Right renal pelvis (tissue), 4 donors: ENCODE measurements around the gene MAP2K5. TPM values are rescaled to one million over a fixed set of nuclear protein-coding genes. Genes with fewer than 3 reads are reported as not detected.

Experiments used
- DNase-seq, 4 donors: peaks; one replicate each; pipeline ENCODE4 v3.0.0-alpha.2; 2013; ENCODE audit warnings: low read depth in 4 of 4, low spot score in 3 of 4, missing footprints in 1 of 4
- polyA plus RNA-seq, 4 donors: library from polyadenylated mRNA; unstranded; fragments of 120-200 nt; gene quantifications; one replicate each; pipeline ENCODE4 v1.2.1, GENCODE V29; 2013; ENCODE audit not compliant: insufficient read length in 4 of 4

The MAP2K5 gene
- polyA plus RNA-seq, 4 donors = 19.0 to 23.9 (median 22.1) TPM

DNA sequence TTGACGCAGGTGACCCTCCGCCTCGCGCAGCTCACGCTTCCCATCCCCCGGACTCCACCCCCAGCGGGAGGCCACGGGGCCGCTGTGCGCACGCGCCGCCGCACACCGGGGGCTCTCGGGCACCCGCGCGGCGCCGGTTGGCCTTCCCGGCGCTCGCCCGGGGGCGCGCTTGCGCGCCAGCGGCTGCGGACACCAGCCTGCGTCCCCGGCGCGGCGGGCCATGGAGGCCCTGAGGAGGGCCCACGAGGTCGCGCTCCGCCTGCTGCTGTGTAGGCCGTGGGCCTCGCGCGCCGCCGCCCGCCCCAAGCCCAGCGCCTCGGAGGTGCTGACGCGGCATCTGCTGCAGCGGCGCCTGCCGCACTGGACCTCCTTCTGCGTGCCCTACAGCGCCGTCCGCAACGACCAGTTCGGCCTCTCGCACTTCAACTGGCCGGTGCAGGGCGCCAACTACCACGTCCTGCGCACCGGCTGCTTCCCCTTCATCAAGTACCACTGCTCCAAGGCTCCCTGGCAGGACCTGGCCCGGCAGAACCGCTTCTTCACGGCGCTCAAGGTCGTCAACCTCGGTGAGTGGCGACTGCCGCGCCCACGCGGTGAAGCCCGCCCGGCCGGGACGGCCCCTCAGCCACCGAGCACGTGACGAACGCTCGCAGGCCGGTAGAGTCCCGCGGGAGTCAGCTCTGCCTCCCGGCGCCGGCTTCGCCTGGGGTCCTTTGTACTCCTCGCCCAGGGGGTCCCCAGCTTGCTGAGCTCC, 21.3 kb upstream of the MAP2K5 start, which contains the start of gene C15orf61:
Gene C15orf61 (plus strand): TSS at position 103 of the 754 bp plus-strand sequence. CDS start 118 bp downstream, at position 221.
- peak; percentile 71 to 84 (median 78) for DNase-seq

DNA sequence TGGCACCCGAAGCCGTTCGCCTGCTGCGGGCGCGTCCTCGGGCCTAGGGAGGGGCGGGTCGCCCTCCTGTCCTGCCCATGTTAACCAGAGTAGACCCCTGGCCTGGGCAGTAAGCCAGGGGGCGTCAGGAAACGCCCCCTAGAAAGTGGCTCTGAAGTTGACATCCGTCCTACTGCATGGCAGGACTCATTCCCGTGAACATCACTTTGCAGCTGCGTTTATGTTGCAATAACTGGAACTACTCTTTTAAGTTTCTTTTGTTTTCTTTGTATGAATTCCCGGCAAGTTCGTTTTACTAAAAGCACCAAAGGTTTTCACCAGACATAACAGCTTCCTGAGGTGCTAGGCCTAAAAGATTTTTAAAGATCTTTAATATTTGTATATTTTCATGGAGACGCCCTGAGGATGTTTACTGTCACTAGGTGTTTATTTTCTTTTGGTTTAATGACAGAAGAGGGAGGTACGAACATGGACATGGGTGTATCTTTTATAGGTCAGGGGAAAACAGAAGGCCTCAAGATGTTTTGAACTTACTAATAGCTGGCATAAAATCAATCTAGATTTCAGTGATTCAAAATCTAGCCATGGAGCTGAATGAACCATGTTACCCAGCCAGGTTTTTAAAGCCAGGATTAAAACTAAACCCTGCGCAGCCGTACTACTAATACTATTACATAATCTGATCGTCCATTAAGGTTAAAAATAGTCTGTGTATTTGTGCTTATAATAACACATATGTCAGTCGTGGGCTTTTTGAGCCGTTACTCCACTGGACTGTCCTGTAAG, 20.5 kb upstream of the MAP2K5 start:
- no peak for DNase-seq

DNA sequence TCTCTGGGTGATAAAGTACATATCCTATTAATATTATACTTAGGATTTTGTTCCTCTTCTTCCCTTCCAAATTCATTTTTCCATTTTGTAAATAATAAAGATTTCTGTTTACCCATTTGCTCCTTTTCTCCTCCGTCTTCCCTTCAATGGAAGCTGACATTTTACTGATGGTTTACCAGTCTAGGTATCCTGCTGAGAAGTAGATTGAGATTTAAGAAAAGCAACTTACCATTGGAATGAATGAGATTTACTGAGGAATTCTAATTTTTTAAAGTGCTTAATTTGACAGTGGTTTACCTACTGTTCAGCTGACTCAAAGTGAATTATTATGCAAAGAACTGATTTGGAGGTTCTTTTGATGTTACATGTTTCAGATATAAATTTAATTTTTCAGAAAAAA, 19.2 kb upstream of the MAP2K5 start:
- DNase-seq = no peak

- no peak for DNase-seq
Measured at GRCh38 chr15:67524235-67524634, 18.3 kb upstream of the MAP2K5 start.

DNA sequence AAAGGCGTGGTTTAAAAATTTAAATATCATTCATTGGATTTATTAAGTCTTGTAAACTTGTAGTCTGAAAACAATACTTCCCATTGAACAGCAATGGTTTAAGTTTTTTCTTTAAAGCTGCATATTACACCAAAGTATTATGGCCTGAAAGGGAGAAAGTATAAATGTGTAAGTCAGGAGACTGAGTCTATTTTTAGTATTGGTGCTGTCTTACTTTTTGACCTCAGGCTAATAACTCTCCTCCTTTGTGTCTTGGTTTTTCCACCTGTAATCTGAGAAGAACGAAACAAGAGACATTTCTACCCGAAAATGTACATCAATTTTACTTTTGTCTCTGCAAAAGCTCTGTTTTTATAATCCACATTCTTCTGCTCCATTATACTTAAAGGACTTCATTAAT, 14.0 kb upstream of the MAP2K5 start:
- DNase-seq = no peak

- no peak for DNase-seq
Measured at GRCh38 chr15:67531379-67531914, 11.1 kb upstream of the MAP2K5 start.

GRCh38 chr15:67533873-67534272, 8.6 kb upstream of the MAP2K5 start:
- DNase-seq = no peak

DNA sequence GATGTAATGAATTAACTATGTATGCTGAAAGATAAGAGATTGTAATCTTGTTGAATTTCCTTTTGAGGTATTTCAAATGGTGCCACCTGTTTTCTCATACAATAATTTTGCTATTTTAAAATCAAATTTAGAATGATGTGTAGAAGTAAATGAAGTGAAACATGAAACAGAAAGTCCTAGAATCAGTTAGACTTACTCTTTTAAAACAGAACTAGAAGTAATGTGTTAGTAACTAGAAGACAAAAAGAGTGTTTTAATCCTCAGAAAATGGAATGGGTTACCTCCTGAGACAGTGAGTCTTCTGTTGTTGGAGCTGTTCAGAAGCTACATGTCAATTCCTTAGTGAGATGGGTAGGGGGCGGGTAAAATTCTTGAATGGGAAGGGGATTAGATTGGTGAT, 8.1 kb upstream of the MAP2K5 start:
- DNase-seq = no peak

GRCh38 chr15:67537771-67538170, 4.7 kb upstream of the MAP2K5 start:
- no peak for DNase-seq

GRCh38 chr15:67543348-67543718, 830 bp downstream of the MAP2K5 start:
- peak in 1 of 4 donors; percentile 12 for DNase-seq

DNA sequence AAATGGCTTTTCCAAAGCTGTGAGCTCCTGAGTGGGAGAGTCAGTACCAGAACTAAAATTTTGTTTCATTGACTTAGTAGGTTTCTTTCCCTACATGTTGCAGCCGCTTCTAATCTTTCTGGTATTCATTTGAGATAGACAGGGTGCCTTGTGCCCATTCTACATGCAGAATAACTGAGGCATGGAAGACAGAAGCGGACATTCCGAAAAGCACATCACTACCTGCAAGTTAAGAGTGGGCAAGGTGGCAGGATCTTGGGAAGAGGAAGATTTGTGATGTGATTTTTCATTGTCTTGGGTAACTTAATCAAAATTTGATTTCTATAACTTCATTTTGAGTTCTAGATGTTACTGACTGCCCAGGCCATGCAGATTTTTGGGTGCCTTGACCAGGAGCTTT, 2.0 kb downstream of the MAP2K5 start:
- no peak for DNase-seq

- DNase-seq = no peak
Measured at GRCh38 chr15:67545864-67546263, 3.4 kb downstream of the MAP2K5 start.

DNA sequence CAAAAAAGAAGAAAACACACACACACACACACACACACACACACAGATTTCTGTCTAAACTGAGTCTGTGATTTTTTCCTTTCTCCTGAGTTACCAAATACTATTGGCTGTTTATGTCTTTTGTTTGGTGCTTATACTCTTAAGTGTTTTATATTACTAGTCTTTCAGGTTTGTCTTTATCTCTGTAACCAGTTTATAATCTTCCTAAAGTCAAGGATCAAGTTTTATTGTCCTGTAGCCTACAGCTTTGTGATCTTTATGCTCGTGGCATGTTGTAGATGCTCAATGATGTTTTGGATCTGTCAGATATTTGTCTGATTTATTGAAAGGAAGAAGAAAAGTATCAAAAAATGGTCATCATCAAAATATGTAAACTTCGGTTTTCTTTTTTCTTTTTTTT, 4.6 kb downstream of the MAP2K5 start:
- no peak for DNase-seq

- no peak for DNase-seq
Measured at GRCh38 chr15:67547836-67548235, 5.3 kb downstream of the MAP2K5 start.

DNA sequence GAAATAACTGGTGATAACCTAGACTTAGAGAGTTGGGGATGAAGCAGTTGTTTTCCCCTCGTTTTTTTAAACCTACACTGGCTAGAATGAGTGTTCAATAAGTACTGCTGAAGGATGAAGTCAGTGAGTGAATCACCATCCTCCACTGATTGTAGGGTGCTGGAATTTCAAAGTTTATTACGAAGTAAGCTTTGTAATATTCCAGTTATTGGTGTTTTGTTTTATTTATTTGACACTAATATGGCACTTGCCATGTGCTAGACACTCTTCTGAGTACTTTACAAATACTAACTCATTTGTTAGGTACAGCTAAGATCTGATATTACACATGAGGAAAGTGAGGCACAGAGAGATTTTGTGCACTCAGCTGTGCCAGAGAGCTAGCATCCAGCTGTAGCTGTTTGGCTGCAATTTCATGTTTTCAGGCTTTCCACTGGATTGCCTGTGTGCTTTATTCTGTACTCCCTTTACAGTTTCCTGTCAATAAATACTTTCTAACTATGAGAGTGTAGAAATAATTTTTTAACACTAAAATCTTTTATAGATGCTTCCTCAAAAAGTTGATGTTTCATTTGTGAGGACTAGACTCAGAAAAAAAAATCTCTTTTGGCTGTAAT, 5.8 kb downstream of the MAP2K5 start:
- DNase-seq = no peak

DNA sequence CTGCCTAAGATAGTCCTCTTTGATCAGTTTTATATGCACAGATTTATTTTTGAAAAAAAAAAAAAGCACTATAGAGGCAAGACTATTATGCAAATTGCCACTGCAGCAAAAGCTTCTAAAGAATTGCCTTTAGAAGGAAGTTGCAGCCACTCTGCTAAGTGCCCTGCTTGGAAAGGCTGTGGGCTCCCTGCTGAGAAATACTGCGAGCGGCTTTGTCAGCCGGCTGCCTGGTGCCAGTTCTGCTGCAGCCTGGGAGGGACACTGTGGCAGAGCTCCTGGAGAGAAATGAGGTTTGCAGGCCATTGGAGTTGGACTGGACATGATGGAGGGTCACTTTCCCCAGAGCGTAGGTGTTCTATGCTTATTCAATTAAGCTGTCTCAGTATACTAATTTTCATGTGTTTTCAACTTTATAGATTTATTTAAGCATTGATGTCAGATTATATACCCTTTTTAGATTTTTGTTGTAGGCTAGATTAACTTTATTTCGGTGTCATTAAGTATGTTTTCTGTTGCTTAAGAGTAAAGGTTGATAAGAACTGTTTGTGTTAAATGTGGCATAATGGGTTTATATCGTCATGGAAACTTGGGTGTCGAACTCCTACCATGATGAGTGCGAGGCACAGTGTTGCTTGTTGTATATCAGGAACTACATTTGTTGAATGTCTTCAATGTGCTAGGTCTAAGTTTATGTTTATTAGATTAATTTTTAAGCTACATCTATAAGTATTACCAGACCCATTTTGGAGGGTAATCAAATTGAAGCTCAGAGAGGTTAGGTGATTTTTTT, 6.6 kb downstream of the MAP2K5 start:
- DNase-seq = no peak

GRCh38 chr15:67549736-67550135, 7.2 kb downstream of the MAP2K5 start:
- no peak for DNase-seq

DNA sequence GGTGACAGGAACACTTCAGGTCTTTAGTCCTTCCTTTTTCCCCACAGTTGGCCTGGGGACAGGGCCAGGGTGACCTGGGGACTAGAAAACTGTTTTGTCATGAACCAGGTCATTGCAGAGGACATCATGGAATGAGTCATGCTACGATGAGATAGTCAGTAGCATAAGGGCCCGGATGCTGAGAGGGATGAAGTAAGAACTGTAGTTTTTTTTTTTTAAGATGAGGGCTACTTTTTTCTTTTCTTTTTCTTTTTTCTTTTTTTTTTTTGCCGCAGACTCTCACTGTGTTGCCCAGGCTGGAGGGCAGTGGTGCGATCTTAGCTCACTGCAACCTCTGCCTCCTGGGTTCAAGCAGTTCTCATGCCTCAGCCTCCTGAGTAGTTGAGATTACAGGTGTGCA, 8.0 kb downstream of the MAP2K5 start:
- no peak for DNase-seq

GRCh38 chr15:67551207-67551743, 8.8 kb downstream of the MAP2K5 start:
- DNase-seq = no peak

DNA sequence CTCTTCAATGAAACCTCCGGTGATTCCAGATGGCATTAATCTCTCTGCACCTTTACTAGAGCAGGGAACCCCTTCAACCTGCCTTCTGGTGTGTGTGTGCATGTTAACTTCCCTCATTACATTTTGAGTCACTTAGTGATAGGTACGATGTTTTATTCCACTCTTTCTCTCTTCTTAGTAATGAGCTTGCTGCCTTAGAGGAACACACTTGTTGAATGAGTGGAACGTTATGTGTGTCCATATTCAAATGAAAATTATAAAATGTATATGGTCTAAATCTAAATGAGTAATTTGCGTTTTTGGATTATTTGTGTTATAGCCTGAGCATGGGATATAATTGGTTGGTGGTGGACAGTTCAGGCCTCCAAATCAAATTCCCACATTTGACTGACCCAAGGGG, 12.1 kb downstream of the MAP2K5 start:
- DNase-seq = no peak
